WTC11 (cell line): Measurements from ENCODE around the gene GPR135. TPM values are rescaled to one million over a fixed set of nuclear protein-coding genes. Genes with fewer than 3 reads are reported as not detected.

Experiments
- ATF2 ChIP-seq: sonication (generic); formaldehyde crosslinking; IDR thresholded peaks from 2 replicates; pipeline ENCODE4 v1.8.1; 2022; ENCODE audit warnings: low read depth, missing genetic modification reagents, borderline replicate concordance
- ATF6 ChIP-seq: sonication (generic); formaldehyde crosslinking; IDR thresholded peaks from 2 replicates; pipeline ENCODE4 v1.8.1; 2023; ENCODE audit warnings: mild to moderate bottlenecking, missing genetic modification reagents
- CREB1 ChIP-seq: sonication (generic); formaldehyde crosslinking; IDR thresholded peaks from 2 replicates; pipeline ENCODE4 v1.8.0; 2023; ENCODE audit warnings: mild to moderate bottlenecking, missing genetic modification reagents
- CREM ChIP-seq: sonication (generic); formaldehyde crosslinking; IDR thresholded peaks from 2 replicates; pipeline ENCODE4 v1.8.1; 2022; ENCODE audit warnings: mild to moderate bottlenecking, missing genetic modification reagents, moderate library complexity
- E2F1 ChIP-seq: sonication (generic); formaldehyde crosslinking; IDR thresholded peaks from 2 replicates; pipeline ENCODE4 v1.8.0; 2022; ENCODE audit warnings: mild to moderate bottlenecking, missing genetic modification reagents
- ETV6 ChIP-seq: sonication (generic); formaldehyde crosslinking; IDR thresholded peaks from 2 replicates; pipeline ENCODE4 v1.8.1; 2022; ENCODE audit warnings: mild to moderate bottlenecking, missing genetic modification reagents
- FOXK1 ChIP-seq: sonication (generic); formaldehyde crosslinking; IDR thresholded peaks from 2 replicates; pipeline ENCODE4 v1.8.0; 2022; ENCODE audit warnings: mild to moderate bottlenecking, moderate library complexity, missing genetic modification reagents
- FOXP4 ChIP-seq: sonication (generic); formaldehyde crosslinking; IDR thresholded peaks from 2 replicates; pipeline ENCODE4 v1.8.0; 2022; ENCODE audit warnings: mild to moderate bottlenecking, missing genetic modification reagents
- HMGA2 ChIP-seq: fragments of 250-450 bp; sonication (Bioruptor Pico); IDR thresholded peaks from 2 replicates; pipeline ENCODE4 v1.4.0; 2021; ENCODE audit warnings: mild to moderate bottlenecking, moderate library complexity
- IRF2 ChIP-seq: sonication (generic); formaldehyde crosslinking; IDR thresholded peaks from 2 replicates; pipeline ENCODE4 v1.8.0; 2022; ENCODE audit warnings: low read depth, missing genetic modification reagents, borderline replicate concordance
- KAT7 ChIP-seq: sonication (generic); formaldehyde crosslinking; IDR thresholded peaks from 2 replicates; pipeline ENCODE4 v1.8.1; 2023; ENCODE audit warnings: missing genetic modification reagents, mild to moderate bottlenecking, borderline replicate concordance
- MAX ChIP-seq: sonication (generic); formaldehyde crosslinking; IDR thresholded peaks from 2 replicates; pipeline ENCODE4 v1.8.0; 2022; ENCODE audit warnings: mild to moderate bottlenecking, missing genetic modification reagents
- NFYB ChIP-seq: sonication (generic); formaldehyde crosslinking; conservative IDR thresholded peaks from 2 replicates; pipeline ENCODE4 v1.8.0; 2022; ENCODE audit warnings: low read depth, missing genetic modification reagents
- TCF7 ChIP-seq: sonication (generic); formaldehyde crosslinking; IDR thresholded peaks from 2 replicates; pipeline ENCODE4 v1.8.0; 2022; ENCODE audit warnings: mild to moderate bottlenecking, low read depth, missing genetic modification reagents, moderate library complexity
- TP53 ChIP-seq: sonication (generic); formaldehyde crosslinking; IDR thresholded peaks from 2 replicates; pipeline ENCODE4 v1.8.1; 2023; ENCODE audit warnings: mild to moderate bottlenecking, missing genetic modification reagents
- USF1 ChIP-seq: sonication (generic); formaldehyde crosslinking; IDR thresholded peaks from 2 replicates; pipeline ENCODE4 v1.8.0; 2022; ENCODE audit warnings: mild to moderate bottlenecking, missing genetic modification reagents
- ZMAT4 ChIP-seq: fragments of 250-450 bp; sonication (Bioruptor Pico); IDR thresholded peaks from 2 replicates; pipeline ENCODE4 v1.9.0; 2021; ENCODE audit warnings: mild to moderate bottlenecking
- ZNF121 ChIP-seq: sonication (generic); formaldehyde crosslinking; IDR thresholded peaks from 2 replicates; pipeline ENCODE4 v1.8.0; 2023; ENCODE audit warnings: missing genetic modification reagents
- ZNF232 ChIP-seq: sonication (generic); formaldehyde crosslinking; IDR thresholded peaks from 2 replicates; pipeline ENCODE4 v1.8.0; 2022; ENCODE audit warnings: mild to moderate bottlenecking, missing genetic modification reagents
- ZNF263 ChIP-seq: sonication (generic); formaldehyde crosslinking; IDR thresholded peaks from 2 replicates; pipeline ENCODE4 v1.8.1; 2022; ENCODE audit warnings: low read depth, mild to moderate bottlenecking, moderate library complexity, missing genetic modification reagents
- ZNF281 ChIP-seq: sonication (generic); formaldehyde crosslinking; IDR thresholded peaks from 2 replicates; pipeline ENCODE4 v1.8.0; 2023; ENCODE audit warnings: mild to moderate bottlenecking, missing genetic modification reagents
- ZNF396 ChIP-seq: fragments of 250-450 bp; sonication (Bioruptor Pico); IDR thresholded peaks from 2 replicates; pipeline ENCODE4 v1.8.0; 2021; ENCODE audit warnings: mild to moderate bottlenecking, moderate library complexity, borderline replicate concordance
- ZNF512 ChIP-seq: sonication (generic); formaldehyde crosslinking; IDR thresholded peaks from 2 replicates; pipeline ENCODE4 v1.8.1; 2022; ENCODE audit warnings: missing genetic modification reagents, borderline replicate concordance
- total RNA-seq: library from RNA; stranded (reverse); gene quantifications from 3 replicates; pipeline ENCODE4 v1.2.3, GENCODE V29; 2021

Gene GPR135
- total RNA-seq, 1 experiment from 2014 or later, result 1.7 TPM

GRCh38 chr14:59483819-59484638 lies 18.8 kb upstream of the GPR135 start, which contains the start of the genes JKAMP and L3HYPDH (continued):
- TF ChIP-seq ZNF512 (peak; percentile 67; the same call in 1 of the 2 replicates), ZNF396 (CRISPR knock-in tag) (no peak), ZMAT4 (CRISPR knock-in tag) (no peak), ZNF263 (CRISPR knock-in tag) (peak; percentile 66; the same call in 1 of the 2 replicates), IRF2 (CRISPR knock-in tag) (peak; percentile 58; the same call in 1 of the 2 replicates), NFYB (no peak), E2F1 (CRISPR knock-in tag) (peak; percentile 87), USF1 (CRISPR knock-in tag) (peak; percentile 86), ZNF121 (CRISPR knock-in tag) (0 out of 2 replicates have a peak, but pooled peaks have one; percentile 49), FOXP4 (CRISPR knock-in tag) (peak; percentile 95), ATF2 (peak; percentile 77), ETV6 (CRISPR knock-in tag) (peak; percentile 97), MAX (CRISPR knock-in tag) (peak; percentile 99), CREB1 (CRISPR knock-in tag) (peak; percentile 83), ZNF281 (CRISPR knock-in tag) (peak; percentile 95), HMGA2 (CRISPR knock-in tag) (no peak), ZNF232 (CRISPR knock-in tag) (peak; percentile 85), CREM (no peak; the same call in 1 of the 2 replicates), KAT7 (CRISPR knock-in tag) (peak; percentile 92), TCF7 (CRISPR knock-in tag) (peak; percentile 91), TP53 (CRISPR knock-in tag) (peak; percentile 82; the same call in 1 of the 2 replicates), ATF6 (no peak), FOXK1 (peak; percentile 89)
- TF ChIP-seq, all 79 proteins: peak for 36
